Sigmoid colon (tissue), 7 donors: ENCODE measurements around the gene ACTR3C. TPM values are rescaled to one million over a fixed set of nuclear protein-coding genes. Genes with fewer than 3 reads are reported as not detected.
"Not testable (repeated sequence)": the region's sequence is repeated elsewhere in the genome, so short reads cannot be mapped to it uniquely, and the experiment has no call there.

Experiments used
- DNase-seq: peaks from one replicate; pipeline ENCODE4 v3.0.0-alpha.2; 2019
- H3K27ac ChIP-seq, 4 donors: fragments of 200-600 bp; sonication (generic); one replicate each; pipeline ENCODE4 v1.5.1; 2016 to 2019; ENCODE audit warnings: mild to moderate bottlenecking in 1 of 4
- H3K27me3 ChIP-seq, 3 donors: fragments of 200-600 bp; sonication (generic); one replicate each; pipeline ENCODE4 v1.5.1; 2019; ENCODE audit warnings: mild to moderate bottlenecking in 1 of 3
- H3K36me3 ChIP-seq, 4 donors: fragments of 200-600 bp; sonication (generic); one replicate each; pipeline ENCODE4 v1.5.1; 2016 to 2019
- H3K4me1 ChIP-seq, 4 donors: fragments of 200-600 bp; sonication (generic); one replicate each; pipeline ENCODE4 v1.5.1; 2017 to 2019
- H3K4me3 ChIP-seq, 4 donors: fragments of 200-600 bp; sonication (generic); one replicate each; pipeline ENCODE4 v1.5.1; 2017 to 2019; ENCODE audit warnings: mild to moderate bottlenecking in 2 of 4, moderate library complexity in 1 of 4
- H3K9me3 ChIP-seq, 4 donors: fragments of 200-600 bp in 3 of 4; sonication (generic) in 3 of 4; one replicate each; pipeline versions ENCODE4 v1.5.1 to v1.6.1; 2013 to 2019
- EP300 ChIP-seq, 4 donors: sonication (generic); formaldehyde crosslinking; IDR thresholded peaks; one replicate each; pipeline ENCODE4 v1.6.1; 2017; ENCODE audit warnings: antibody characterized with exemption in 4 of 4
- POLR2A ChIP-seq, 2 donors: fragments of 450-650 bp; IDR thresholded peaks; one replicate each; pipeline ENCODE4 v1.6.1; 2016; ENCODE audit warnings: antibody characterized with exemption in 2 of 2, mild to moderate bottlenecking in 2 of 2, moderate library complexity in 2 of 2
- POLR2AphosphoS5 ChIP-seq, 4 donors: sonication (generic); formaldehyde crosslinking; IDR thresholded peaks; one replicate each; pipeline ENCODE4 v1.6.1; 2017; ENCODE audit warnings: antibody characterized with exemption in 4 of 4
- WGBS, 2 donors: extraction: QIAGEN DNeasy Blood & Tissue Kit; methylation state at CpG; one replicate each; pipeline ENCODE4 v1.1.7; 2013; 5-methylcytosine and 5-hydroxymethylcytosine counted together
- intact Hi-C: fragments of 100-400 bp; cut with DNase I; formaldehyde crosslinking; loops from one replicate; pipeline ENCODE4 v1.15.1; 2023
- polyA plus RNA-seq, 3 donors: library from polyadenylated mRNA; stranded (reverse); fragments of 200-250 nt; gene quantifications; one replicate each; pipeline ENCODE4 v1.2.3, GENCODE V29; 2013
- total RNA-seq, 4 donors: library from RNA; depleted of rRNA; stranded (reverse); fragments of >200 nt; gene quantifications; one replicate each; pipeline ENCODE4 v1.1.0, GENCODE V29; 2016
- TF ChIP-seq, protein P1 (sequence below), 4 experiments: fragments of 450-650 bp in 3 of 4; fragments of 200-600 bp in 1 of 4; IDR thresholded peaks; one replicate each; pipeline ENCODE4 v1.5.1; 2016 to 2019; ENCODE audit warnings: antibody characterized with exemption in 4 of 4, mild to moderate bottlenecking in 3 of 4, moderate library complexity in 2 of 4
- donor health status: healthy with polysubstance abuse.
- donor health status: Bipolar disorder and iron deficiency.
- donor health status: healthy.

The ACTR3C gene
- total and polyA plus RNA-seq, 7 donors = 2.9 to 13.3 (median 8.3) TPM

DNA sequence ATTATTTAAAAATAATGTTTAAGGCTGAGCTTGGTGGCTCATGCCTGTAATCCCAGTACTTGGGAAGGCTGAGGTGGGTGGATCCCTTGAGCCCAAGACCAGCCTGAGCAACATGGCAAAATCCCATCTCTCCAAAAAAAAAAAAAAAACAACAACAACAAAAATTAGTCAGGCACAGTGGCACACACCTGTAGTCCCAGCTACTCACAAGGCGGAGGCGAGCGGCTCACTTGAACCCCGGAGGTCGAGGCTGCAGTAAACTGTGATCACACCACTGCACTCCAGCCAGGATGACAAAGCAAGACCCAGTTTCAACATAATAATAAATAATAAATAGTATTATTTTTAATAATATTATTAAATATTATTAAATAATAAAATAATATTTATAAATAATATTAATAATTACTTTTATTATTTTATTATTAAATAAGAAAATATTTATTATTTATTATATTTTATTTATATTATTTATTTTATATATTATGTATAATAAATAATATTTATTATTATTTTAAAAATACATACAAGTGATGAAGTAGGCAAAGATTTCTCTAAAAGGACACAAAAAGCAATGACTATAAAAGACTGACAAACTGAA is 8.6 kb downstream of the ACTR3C start:
- no peak for DNase-seq
- no peak overlapping the region for H3K4me3 ChIP-seq
- H3K27ac ChIP-seq = no peak overlapping the region
- WGBS, 2 donors = 89 to 96% methylated on average over 5 of the region's 5 CpGs
- H3K27me3 ChIP-seq = no peaks in the 10 kb centered on the region
- H3K9me3 ChIP-seq = no peaks in the 10 kb centered on the region
- TF ChIP-seq POLR2AphosphoS5 (IDR thresholded peaks at IDR 0.05) = no peak
- TF ChIP-seq, protein P1, sequence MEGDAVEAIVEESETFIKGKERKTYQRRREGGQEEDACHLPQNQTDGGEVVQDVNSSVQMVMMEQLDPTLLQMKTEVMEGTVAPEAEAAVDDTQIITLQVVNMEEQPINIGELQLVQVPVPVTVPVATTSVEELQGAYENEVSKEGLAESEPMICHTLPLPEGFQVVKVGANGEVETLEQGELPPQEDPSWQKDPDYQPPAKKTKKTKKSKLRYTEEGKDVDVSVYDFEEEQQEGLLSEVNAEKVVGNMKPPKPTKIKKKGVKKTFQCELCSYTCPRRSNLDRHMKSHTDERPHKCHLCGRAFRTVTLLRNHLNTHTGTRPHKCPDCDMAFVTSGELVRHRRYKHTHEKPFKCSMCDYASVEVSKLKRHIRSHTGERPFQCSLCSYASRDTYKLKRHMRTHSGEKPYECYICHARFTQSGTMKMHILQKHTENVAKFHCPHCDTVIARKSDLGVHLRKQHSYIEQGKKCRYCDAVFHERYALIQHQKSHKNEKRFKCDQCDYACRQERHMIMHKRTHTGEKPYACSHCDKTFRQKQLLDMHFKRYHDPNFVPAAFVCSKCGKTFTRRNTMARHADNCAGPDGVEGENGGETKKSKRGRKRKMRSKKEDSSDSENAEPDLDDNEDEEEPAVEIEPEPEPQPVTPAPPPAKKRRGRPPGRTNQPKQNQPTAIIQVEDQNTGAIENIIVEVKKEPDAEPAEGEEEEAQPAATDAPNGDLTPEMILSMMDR (IDR thresholded peaks at IDR 0.05) = no peak
- TF ChIP-seq EP300 (IDR thresholded peaks at IDR 0.05) = no peak
- no peak for TF ChIP-seq POLR2A (IDR thresholded peaks at IDR 0.05)
- H3K4me1 ChIP-seq = no peaks in the 10 kb centered on the region
- H3K36me3 ChIP-seq = no peaks in the 10 kb centered on the region
- intact Hi-C loops = no loop called here

DNA sequence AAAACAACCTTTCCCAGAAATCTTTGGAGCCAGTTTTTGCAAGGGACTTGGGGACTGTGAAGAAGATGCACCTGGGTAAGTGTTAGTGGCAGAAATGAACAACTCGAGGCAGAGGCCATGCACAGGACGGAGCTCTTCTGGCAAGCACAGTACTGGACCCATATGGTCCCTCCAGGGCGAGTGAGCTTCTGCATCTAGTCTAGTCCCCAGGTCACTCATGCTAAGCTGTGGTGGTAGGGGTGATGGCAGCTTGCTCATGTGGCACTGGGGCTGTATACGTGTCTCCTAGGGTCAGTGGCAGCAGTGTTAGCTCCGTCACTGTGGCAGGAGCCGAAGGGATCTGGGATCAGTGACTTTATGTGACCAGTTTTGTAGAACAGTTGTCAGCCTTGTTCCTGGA is 9.5 kb downstream of the ACTR3C start:
- 95 to 97% methylated on average over 6 of the region's 6 CpGs for WGBS, 2 donors
- DNase-seq = no peak
- H3K4me1 ChIP-seq = no peaks in the 10 kb centered on the region
- intact Hi-C loops = no loop called here
- no peak for TF ChIP-seq POLR2A (IDR thresholded peaks at IDR 0.05)
- TF ChIP-seq, protein P1 (IDR thresholded peaks at IDR 0.05) = no peak
- no peak for TF ChIP-seq POLR2AphosphoS5 (IDR thresholded peaks at IDR 0.05)
- TF ChIP-seq EP300 (IDR thresholded peaks at IDR 0.05) = no peak
- no peak overlapping the region for H3K4me3 ChIP-seq
- no peaks in the 10 kb centered on the region for H3K36me3 ChIP-seq
- no peaks in the 10 kb centered on the region for H3K27me3 ChIP-seq
- H3K27ac ChIP-seq = no peak overlapping the region
- no peaks in the 10 kb centered on the region for H3K9me3 ChIP-seq

DNA sequence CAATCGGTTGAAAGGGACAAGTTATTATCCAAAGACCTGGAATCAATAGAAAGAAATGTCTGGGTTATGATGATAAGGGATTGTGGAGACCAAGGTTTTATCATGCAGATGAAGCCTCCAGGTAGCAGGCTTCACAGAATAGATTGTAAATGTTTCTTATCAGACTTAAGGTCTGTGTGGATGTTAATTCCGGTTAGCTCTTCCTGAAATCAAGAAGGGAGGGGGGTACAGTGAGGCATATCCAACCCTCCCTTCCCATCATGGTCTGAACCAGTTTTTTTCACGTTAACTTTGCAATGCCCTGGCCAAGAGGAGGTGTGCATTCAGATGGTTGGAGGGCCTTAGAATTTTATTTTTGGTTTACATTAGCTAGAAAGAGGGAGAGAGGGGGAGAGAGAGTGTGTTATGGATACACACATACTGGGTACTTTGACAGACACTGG is 10.0 kb downstream of the ACTR3C start:
- TF ChIP-seq POLR2AphosphoS5 (IDR thresholded peaks at IDR 0.05) (no peak), POLR2A (IDR thresholded peaks at IDR 0.05) (no peak), EP300 (IDR thresholded peaks at IDR 0.05) (no peak)
- TF ChIP-seq, protein P1 (IDR thresholded peaks at IDR 0.05) = no peak
- no peak overlapping the region for H3K27ac ChIP-seq
- H3K36me3 ChIP-seq = no peaks in the 10 kb centered on the region
- 84 to 89% methylated on average over 3 of the region's 3 CpGs for WGBS, 2 donors
- intact Hi-C loops = no loop called here
- no peak overlapping the region for H3K4me3 ChIP-seq
- no peak for DNase-seq
- no peaks in the 10 kb centered on the region for H3K27me3 ChIP-seq
- H3K4me1 ChIP-seq = no peaks in the 10 kb centered on the region
- no peaks in the 10 kb centered on the region for H3K9me3 ChIP-seq

DNA sequence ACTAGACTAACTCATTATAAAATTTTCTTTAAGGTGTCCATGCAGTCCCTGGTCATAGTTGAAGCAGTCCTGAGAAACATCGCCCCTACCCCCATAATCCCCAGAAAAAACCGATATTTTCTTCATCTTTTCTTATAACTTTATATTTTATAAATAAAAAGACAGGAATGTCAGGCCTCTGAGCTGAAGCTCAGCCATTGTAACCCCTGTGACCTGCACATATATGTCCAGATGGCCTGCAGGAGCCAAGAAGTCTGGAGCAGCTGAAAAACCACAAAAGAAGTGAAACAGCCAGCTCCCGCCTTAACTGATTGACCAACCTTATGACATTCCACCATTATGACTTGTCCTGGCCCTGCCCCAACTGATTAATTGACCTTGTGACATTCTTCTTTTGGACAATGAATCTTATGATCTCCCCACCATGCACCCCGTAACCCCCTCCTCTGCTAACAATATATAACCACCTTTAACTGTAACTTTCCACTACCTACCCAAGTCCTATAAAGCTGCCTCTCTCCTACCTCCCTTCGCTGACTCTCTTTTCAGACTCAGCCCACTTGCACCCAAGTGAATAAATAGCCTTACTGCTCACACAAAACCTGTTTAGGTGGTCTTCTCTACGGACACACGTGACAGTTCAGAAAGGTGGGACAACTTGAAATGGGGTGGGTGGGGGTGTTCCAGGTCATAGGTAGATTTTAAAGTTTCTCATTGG is 10.5 kb downstream of the ACTR3C start:
- intact Hi-C loops, H3K27me3 ChIP-seq, H3K9me3 ChIP-seq, H3K4me3 ChIP-seq, H3K36me3 ChIP-seq, H3K27ac ChIP-seq, H3K4me1 ChIP-seq, DNase-seq: not testable (repeated sequence)
- 90 to 94% methylated on average over 7 of the region's 7 CpGs for whole genome bisulfite sequencing, 2 donors

DNA sequence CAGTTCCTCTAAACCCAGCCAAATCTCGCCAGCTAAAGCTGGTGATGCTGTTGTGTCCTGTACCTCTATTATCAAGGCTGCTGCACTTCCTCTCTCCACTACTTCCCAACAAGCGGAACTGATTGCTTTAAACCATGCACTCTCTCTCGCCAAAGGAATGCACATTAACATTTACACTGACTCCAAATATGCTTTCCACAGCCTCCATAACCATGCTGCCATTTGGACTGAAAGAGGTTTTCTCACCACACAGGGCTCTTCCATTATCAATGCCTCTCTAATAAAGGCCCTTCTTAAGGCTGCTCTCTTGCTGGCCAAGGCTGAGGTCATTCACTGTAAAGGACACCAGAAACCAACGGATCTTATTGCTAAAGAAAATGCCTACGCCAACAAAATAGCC is 11.6 kb downstream of the ACTR3C start:
- H3K36me3 ChIP-seq = no peaks in the 10 kb centered on the region
- H3K27ac ChIP-seq = no peak overlapping the region
- no peak for TF ChIP-seq POLR2A (IDR thresholded peaks at IDR 0.05)
- TF ChIP-seq, protein P1 (IDR thresholded peaks at IDR 0.05) = no peak
- no peak for TF ChIP-seq POLR2AphosphoS5 (IDR thresholded peaks at IDR 0.05)
- no peak for TF ChIP-seq EP300 (IDR thresholded peaks at IDR 0.05)
- H3K4me3 ChIP-seq = no peak overlapping the region
- WGBS, 2 donors = 92 to 94% methylated on average over 5 of the region's 5 CpGs
- H3K9me3 ChIP-seq = no peaks in the 10 kb centered on the region
- H3K4me1 ChIP-seq = no peaks in the 10 kb centered on the region
- no peaks in the 10 kb centered on the region for H3K27me3 ChIP-seq
- intact Hi-C loops = no loop called here
- no peak for DNase-seq
